HG03159 (cell line): ENCODE measurements around the gene CFAP119.

Source experiments
- ATAC-seq: cut with Tn5 transposase; IDR thresholded peaks from one replicate; pipeline ENCODE4 v1.9.1; 2021; ENCODE audit warnings: mild to moderate bottlenecking, moderate library complexity; ENCODE audit not compliant: unreplicated experiment

Gene CFAP119

DNA sequence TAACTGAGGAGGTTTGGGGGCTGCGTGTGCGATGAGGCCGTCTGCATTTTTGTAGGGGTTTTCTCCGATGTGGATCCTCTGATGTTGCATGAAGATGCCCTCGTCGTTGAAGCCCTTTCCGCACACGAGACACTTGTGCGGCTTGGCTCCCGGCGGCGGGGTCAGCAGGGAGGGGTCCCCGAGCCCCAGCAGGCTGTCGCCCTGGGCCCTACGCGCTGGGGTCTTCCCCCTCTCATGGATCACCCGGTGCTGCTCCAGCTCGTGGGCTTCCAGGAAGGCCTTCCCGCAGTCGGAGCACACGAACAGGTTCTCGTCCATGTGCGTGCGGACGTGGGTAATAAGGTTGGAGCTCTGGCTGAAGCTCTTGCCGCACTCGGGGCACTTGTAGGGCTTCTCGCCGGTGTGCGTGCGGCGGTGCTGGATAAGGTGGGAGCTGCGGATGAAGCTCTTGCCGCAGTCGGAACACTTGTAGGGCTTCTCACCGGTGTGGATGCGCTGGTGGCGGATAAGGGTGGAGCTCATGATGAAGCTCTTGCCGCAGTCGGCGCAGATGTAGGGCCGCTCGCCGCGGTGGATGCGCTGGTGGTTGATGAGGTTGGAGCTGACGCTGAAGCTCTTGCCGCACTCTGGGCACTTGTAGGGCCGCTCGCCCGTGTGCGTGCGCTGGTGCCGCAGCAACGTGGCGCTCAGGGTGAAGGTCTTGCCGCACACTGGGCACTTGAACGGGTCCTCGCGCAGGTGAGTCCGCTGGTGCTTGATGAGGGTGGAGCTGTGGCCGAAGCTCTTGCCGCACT, 20.8 kb upstream of the CFAP119 start:
- ATAC-seq: no peak

GRCh38 chr16:30780549-30780948, 18.7 kb upstream of the CFAP119 start:
- ATAC-seq: no peak

- ATAC-seq: no peak
These were observed 18.2 kb upstream of the CFAP119 start for GRCh38 chr16:30780021-30780420.

DNA sequence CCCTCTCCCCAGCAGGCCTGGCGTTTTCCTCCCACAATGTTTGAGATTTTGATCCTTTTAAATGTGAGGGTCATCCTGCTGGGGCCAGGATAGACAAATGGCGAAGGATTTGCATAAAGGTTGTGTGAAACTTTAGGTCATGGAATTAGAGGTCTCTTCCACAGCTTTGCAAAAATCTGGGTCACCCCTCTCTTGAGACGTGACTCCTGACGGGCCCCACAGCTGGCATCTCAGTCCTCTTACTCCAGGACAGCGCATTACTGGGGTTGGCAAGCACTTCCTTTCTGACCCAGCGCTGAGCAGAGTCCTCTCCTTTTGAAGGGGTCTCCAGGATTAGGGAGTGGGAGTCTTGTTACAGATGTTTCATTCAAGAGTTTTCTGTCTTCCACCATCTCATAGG, 17.7 kb upstream of the CFAP119 start:
- ATAC-seq: no peak

DNA sequence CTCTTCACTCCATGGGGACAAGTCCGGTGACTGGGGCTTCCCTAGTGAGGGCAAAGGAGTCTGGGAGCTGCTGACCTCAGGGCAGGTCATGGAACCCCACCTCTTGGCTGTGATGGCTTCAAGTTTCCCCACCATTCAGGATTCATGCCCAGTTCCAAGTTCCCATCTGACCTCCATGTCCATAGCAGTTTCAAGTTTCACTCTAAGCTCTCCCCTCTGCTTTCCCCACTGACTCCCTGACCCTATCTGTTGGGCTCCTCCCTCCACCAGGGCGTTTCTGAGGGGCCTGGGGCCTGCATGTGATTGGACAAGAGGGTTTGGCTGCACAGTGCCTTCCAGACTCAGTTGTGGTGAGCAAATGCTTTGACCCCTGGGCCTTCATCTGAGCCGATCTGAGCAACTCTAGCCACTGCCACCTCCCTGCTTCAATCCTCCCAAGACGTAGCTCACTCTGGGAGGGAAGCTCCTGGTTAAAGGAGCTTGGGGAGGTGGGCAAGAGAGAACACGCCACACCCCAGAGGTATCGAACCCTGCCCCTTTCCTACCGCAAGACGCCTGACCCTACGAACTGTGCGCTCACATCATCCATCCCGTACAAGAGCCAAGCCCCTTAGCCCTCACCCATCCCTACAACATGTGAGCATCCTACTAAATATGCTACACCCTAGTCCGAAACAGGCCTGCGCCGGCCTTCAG, 16.8 kb upstream of the CFAP119 start:
- no peak for ATAC-seq

DNA sequence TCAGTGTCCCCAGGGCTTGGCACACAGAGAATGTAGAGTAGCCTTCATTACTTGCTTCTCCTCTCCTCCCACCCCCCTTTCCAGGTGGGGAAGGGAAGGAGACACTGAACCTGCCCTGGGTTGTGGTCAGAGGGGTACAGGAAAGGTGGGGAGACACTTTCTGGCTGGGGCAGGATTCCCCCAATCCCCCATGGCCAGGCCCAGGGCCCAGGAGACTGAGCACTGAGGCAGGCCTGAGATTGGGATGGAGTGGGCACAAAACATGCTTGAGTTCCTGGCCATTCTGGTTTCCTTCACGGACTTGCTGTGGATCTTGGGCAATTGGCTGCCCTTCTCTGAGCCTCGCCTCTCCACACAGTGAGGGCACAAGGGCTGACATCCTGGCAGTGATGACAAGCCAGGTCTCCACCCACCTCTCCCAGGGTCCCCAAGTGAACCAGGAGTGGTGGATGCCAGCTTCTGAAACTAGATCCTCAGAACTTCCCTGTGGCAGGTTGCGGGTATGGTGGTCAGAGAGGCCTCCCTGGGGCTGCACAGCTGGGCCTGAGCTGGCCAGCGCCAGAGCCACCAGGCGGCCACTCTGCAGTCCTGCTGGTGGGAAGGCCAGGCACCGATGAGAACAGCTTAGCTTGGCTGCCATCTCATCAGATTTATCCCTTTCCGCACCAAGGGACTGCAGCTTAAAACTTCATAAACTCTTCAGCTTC, 15.9 kb upstream of the CFAP119 start:
- no peak for ATAC-seq

DNA sequence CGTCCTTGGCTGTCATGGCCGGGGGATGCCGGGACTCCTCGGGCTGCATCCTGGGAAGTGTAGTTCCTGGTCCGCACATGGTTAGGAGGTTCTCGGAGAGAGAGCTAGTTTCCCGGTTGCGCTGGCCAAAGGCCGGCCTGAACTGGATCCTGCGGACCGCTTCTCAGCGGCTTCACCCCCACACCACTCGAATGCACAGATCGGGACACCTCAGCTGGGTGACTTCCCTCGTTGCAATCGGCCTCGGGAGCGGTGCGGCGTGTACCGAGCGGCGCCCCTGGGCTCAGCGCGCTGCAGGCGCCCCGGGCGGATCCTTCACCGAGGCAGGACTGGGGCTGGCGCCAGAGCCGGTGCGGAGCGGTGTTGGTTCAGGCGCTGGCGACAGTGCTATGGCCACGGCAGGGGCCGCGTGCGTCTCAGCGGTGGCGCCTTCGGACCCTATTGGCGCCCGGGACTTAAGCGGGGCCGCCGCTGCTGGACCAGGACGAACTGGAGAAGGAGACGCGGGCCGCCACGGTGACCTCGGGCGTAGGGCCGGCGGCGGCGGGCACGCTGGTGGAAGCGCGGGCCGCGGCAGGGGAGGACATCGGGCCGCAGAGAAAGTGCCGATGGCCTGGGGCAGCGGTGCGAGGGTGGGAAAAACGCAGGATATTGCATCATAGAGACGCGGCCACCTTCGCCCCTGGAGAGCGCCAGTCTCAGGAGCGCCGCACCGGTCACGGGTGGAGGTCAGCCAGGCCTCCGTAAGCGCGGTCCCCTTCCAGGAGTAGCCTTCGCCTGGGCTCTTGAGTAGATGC, 13.7 kb upstream of the CFAP119 start:
- ATAC-seq: no peak

DNA sequence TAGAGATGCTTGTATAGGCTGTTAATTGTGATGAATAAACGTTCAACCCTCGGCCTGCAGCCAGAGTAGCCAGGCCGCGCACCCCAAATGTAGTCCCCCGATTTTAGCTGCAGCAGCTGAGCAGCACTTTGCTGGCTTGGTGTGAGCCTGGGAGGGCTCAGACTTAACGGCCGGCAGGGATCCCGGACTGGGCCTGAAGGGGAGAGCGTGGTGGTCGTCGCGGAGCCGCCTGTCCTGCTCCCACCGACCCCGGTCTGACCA, 13.2 kb upstream of the CFAP119 start:
- no peak for ATAC-seq

- ATAC-seq: no peak
These were observed 12.7 kb upstream of the CFAP119 start for GRCh38 chr16:30774367-30775130.

- no peak for ATAC-seq
These were observed 12.0 kb upstream of the CFAP119 start for GRCh38 chr16:30773826-30774225.

GRCh38 chr16:30771726-30772125, 9.9 kb upstream of the CFAP119 start:
- ATAC-seq: no peak

DNA sequence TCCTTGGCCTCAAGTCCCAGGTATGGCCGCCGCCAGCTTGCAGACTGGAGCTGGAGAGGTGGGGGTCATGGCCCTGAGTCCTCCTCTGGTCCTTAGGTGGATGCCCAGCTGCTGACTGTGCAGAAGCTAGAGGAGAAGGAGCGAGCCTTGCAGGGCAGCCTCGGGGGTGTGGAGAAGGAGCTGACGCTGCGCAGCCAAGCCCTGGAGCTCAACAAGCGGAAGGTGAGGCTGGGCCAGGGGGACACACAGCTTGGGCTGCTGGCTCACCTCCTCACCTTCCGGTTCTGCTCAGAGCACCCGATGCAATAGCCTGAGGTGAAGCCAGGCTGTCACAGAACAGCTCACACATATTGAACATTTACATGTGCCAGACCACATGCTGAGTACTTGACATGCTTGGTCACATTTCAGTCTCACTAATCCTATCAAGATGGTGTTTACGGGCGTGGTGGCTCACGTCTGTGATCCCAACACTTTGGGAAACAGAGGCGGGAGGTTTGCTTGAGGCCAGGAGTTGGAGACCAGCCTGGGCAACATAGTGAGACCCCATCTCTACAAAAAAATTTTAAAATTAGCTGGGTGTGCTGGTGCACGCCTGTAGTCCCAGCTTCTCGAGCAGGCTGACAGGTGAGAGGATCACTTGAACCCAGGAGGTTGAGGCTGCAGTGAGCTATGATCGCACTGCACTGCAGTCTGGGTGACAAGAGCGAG, 7.7 kb upstream of the CFAP119 start:
- ATAC-seq: no peak

DNA sequence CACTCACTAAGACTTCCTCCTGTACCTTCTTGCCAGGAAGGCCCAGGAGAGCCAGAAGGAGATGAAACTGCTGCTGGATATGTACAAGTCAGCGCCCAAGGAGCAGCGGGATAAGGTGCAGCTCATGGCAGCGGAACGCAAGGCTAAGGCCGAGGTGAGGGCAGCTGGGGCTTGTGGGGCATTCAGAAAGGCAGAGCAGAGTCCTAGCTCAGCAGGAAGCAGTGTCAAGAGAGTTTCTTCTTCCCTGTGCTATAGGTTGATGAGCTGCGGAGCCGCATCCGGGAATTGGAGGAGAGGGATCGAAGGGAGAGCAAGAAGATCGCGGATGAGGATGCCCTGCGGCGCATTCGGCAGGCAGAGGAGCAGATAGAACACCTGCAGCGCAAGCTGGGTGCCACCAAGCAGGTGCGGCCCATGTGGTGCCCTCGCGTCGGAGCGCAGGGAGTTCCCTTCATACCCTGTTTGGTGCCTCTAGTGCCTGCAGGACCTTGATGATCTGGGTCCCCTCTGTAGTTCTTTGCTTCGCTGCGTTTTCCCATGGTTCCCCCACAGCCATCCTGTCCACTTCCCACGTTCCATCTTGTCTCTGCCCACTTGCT, 6.8 kb upstream of the CFAP119 start:
- ATAC-seq: no peak

- no peak for ATAC-seq
These were observed 6.1 kb upstream of the CFAP119 start for GRCh38 chr16:30767767-30768465.

GRCh38 chr16:30766933-30767284, 5.0 kb upstream of the CFAP119 start:
- ATAC-seq: no peak

DNA sequence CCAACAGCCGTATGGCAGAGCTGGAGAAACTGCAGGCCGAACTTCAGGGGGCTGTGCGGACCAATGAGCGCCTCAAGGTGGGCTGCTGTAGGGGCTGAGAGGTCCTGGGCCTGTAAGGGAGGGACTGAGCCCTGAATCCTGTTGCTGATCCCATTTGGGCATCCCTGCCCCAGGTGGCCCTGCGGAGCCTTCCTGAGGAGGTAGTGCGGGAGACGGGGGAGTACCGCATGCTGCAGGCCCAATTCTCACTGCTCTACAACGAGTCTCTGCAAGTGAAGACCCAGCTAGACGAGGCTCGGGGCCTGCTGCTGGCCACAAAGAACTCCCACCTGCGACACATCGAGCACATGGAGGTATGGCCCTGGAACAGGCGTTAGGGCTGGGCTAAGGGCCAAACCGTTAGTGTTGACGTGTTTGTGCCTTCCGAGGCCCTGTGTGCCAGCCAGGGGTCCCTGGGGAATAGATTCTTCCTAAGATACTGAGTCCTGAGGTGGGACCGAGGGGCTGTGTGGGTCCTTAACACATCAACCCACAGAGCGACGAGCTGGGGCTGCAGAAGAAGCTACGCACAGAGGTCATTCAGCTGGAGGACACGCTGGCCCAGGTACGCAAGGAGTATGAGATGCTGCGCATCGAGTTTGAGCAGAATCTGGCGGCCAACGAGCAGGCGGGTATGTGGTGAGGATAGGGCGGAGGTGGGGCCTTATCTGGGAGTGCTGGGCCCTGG, 4.5 kb upstream of the CFAP119 start:
- no peak for ATAC-seq

DNA sequence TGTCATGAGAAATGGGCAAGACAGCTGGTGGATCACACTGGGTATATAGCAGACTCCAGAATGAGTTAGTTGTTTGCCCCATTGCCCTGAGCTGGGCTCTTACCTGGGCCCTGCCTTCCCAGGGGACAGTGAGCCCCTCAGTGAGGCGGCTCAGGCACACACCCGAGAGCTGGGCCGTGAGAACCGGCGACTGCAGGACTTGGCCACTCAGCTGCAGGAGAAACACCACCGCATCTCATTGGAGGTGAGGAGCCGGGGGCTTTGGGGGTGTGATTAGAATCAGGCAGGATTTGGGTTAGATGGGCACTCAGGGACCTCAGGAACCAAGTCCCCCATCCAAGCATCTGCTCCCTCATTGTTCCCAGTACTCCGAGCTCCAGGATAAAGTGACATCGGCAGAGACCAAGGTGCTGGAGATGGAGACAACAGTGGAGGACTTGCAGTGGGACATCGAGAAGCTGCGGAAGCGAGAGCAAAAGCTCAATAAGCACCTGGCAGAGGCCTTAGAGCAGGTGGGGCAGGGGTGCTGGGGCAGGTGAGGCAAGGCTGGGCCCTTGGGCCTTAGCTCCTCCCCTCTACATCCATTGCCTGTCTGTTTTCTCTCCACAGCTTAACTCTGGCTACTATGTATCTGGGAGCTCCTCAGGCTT, 3.1 kb upstream of the CFAP119 start:
- no peak for ATAC-seq

GRCh38 chr16:30764086-30764485, 2.2 kb upstream of the CFAP119 start:
- ATAC-seq: no peak
